Hepatocyte (in vitro differentiated cells): ENCODE measurements around the gene MAB21L4. TPM values are rescaled to one million over a fixed set of nuclear protein-coding genes. Genes with fewer than 3 reads are reported as not detected.

Source experiments
- DNase-seq: peaks from one replicate; pipeline ENCODE4 v3.0.0-alpha.2; 2016; ENCODE audit warnings: low spot score
- H2AFZ ChIP-seq: fragments of 200-600 bp; sonication (generic); 2 replicates; pipeline ENCODE4 v1.6.0; 2016; ENCODE audit warnings: antibody characterized with exemption, mild to moderate bottlenecking
- H3K27ac ChIP-seq: fragments of 200-600 bp; sonication (generic); 2 replicates; pipeline ENCODE4 v1.5.1; 2016; ENCODE audit warnings: mild to moderate bottlenecking
- H3K27me3 ChIP-seq: fragments of 200-600 bp; sonication (generic); 2 replicates; pipeline ENCODE4 v1.6.1; 2016
- H3K36me3 ChIP-seq: fragments of 200-600 bp; sonication (generic); replicated peaks from 2 replicates; pipeline ENCODE4 v1.5.1; 2016; ENCODE audit warnings: low read depth; ENCODE audit not compliant: insufficient read depth
- H3K4me1 ChIP-seq: fragments of 200-600 bp; sonication (generic); 2 replicates; pipeline ENCODE4 v1.5.1; 2016; ENCODE audit warnings: mild to moderate bottlenecking, moderate library complexity; ENCODE audit not compliant: insufficient read depth
- H3K4me2 ChIP-seq: fragments of 200-600 bp; sonication (generic); 2 replicates; pipeline ENCODE4 v1.6.0; 2016
- H3K4me3 ChIP-seq: fragments of 200-600 bp; sonication (generic); 2 replicates; pipeline ENCODE4 v1.5.1; 2016; ENCODE audit warnings: mild to moderate bottlenecking
- H3K79me2 ChIP-seq: fragments of 200-600 bp; sonication (generic); 2 replicates; pipeline ENCODE4 v1.6.0; 2017; ENCODE audit warnings: mild to moderate bottlenecking
- H3K9me2 ChIP-seq: fragments of 200-600 bp; sonication (generic); replicated peaks from 2 replicates; pipeline ENCODE4 v1.6.0; 2017; ENCODE audit warnings: mild to moderate bottlenecking; ENCODE audit not compliant: insufficient read depth
- H3K9me3 ChIP-seq: fragments of 200-600 bp; sonication (generic); 2 replicates; pipeline ENCODE4 v1.5.1; 2016; ENCODE audit warnings: low read depth, mild to moderate bottlenecking
- H4K20me1 ChIP-seq: fragments of 200-600 bp; sonication (generic); 2 replicates; pipeline ENCODE4 v1.6.0; 2016; ENCODE audit warnings: mild to moderate bottlenecking; ENCODE audit not compliant: insufficient read depth, poor library complexity, severe bottlenecking
- CTCF ChIP-seq: fragments of 200-600 bp; sonication (generic); IDR thresholded peaks from 2 replicates; pipeline ENCODE4 v1.5.1; 2016; ENCODE audit warnings: antibody characterized with exemption, mild to moderate bottlenecking; ENCODE audit not compliant: poor library complexity
- EZH2 ChIP-seq: fragments of 200-600 bp; sonication (generic); IDR thresholded peaks from 2 replicates; pipeline ENCODE4 v1.6.1; 2016; ENCODE audit warnings: antibody characterized with exemption, mild to moderate bottlenecking, borderline replicate concordance
- EZH2phosphoT487 ChIP-seq: fragments of 200-600 bp; sonication (generic); IDR thresholded peaks from one replicate; pipeline ENCODE4 v1.6.1; 2018; ENCODE audit warnings: antibody characterized with exemption, mild to moderate bottlenecking, low read depth, moderate library complexity; ENCODE audit not compliant: unreplicated experiment, severe bottlenecking
- WGBS: methylation state at CpG from one replicate; pipeline ENCODE4 v1.1.6; 2016; ENCODE audit warnings: low lambda C conversion rate; ENCODE audit errors: missing lambda C conversion rate; 5-methylcytosine and 5-hydroxymethylcytosine counted together
- polyA plus RNA-seq: library from polyadenylated mRNA; unstranded; fragments of >200 nt; fragmentation: Nextera tagmentation; extraction: Ambion mirVana; gene quantifications from 2 replicates; pipeline ENCODE4 v1.2.1, GENCODE V29; 2016
- total RNA-seq: library from RNA; depleted of rRNA; stranded (reverse); fragments of >200 nt; gene quantifications from 2 replicates; pipeline ENCODE4 v1.2.3, GENCODE V29; 2014

MAB21L4 gene
- total and polyA plus RNA-seq, 2 experiments from 2014 or later = 11.5 to 34.5 TPM

GRCh38 chr2:240906911-240907590, 11.1 kb upstream of the MAB21L4 start:
- no peaks in the 10 kb centered on the region for H3K36me3 ChIP-seq
- H2AFZ ChIP-seq = no peak overlapping the region
- H3K27me3 ChIP-seq = peaks cover 4% of the 10 kb centered on the region
- H3K79me2 ChIP-seq = no peaks in the 10 kb centered on the region
- no peaks in the 10 kb centered on the region for H4K20me1 ChIP-seq
- H3K4me1 ChIP-seq = no peaks in the 10 kb centered on the region
- DNase-seq = no peak
- TF ChIP-seq EZH2phosphoT487 = no peak
- TF ChIP-seq CTCF = no peak
- TF ChIP-seq EZH2 = no peak
- no peaks in the 10 kb centered on the region for H3K9me3 ChIP-seq
- no peak overlapping the region for H3K4me3 ChIP-seq
- no peaks in the 10 kb centered on the region for H3K9me2 ChIP-seq
- H3K4me2 ChIP-seq = no peak overlapping the region
- no peak overlapping the region for H3K27ac ChIP-seq
- 89% methylated on average over 21 of the region's 22 CpGs for WGBS

GRCh38 chr2:240906141-240906910, 10.4 kb upstream of the MAB21L4 start, which contains the start of gene CROCC2:
TSS of gene CROCC2 (plus strand) at chr2:240906336. CDS start at chr2:240906514, 178 bp downstream.
- Histone ChIP-seq H3K4me3 (no peak within 1 kb of the TSS), H3K4me2 (no peak within 1 kb of the TSS), H3K27ac (no peak within 1 kb of the TSS), H3K9me3 (no peaks in the 10 kb centered on the region), H3K27me3 (peaks cover 4% of the 10 kb centered on the region), H3K9me2 (no peaks in the 10 kb centered on the region), H3K4me1 (no peaks in the 10 kb centered on the region), H3K36me3 (no peaks in the 10 kb centered on the region), H2AFZ (no peak within 1 kb of the TSS), H3K79me2 (no peaks in the 10 kb centered on the region), H4K20me1 (no peaks in the 10 kb centered on the region)
- no peak for DNase-seq
- 76% methylated on average over 22 of the region's 23 CpGs for WGBS
- TF ChIP-seq CTCF = no peak
- no peak for TF ChIP-seq EZH2
- TF ChIP-seq EZH2phosphoT487 = no peak

GRCh38 chr2:240905176-240905781, 9.3 kb upstream of the MAB21L4 start:
- DNase-seq = no peak
- H3K27me3 ChIP-seq = peaks cover 4% of the 10 kb centered on the region
- H3K4me3 ChIP-seq = no peak overlapping the region
- no peaks in the 10 kb centered on the region for H3K9me3 ChIP-seq
- no peaks in the 10 kb centered on the region for H3K4me1 ChIP-seq
- H4K20me1 ChIP-seq = no peaks in the 10 kb centered on the region
- H3K4me2 ChIP-seq = no peak overlapping the region
- no peaks in the 10 kb centered on the region for H3K79me2 ChIP-seq
- TF ChIP-seq EZH2phosphoT487 = no peak
- no peak for TF ChIP-seq EZH2
- no peak for TF ChIP-seq CTCF
- WGBS = 88% methylated on average over 13 of the region's 13 CpGs
- no peak overlapping the region for H2AFZ ChIP-seq
- no peak overlapping the region for H3K27ac ChIP-seq
- no peaks in the 10 kb centered on the region for H3K36me3 ChIP-seq
- no peaks in the 10 kb centered on the region for H3K9me2 ChIP-seq
